ENCODE measurements around the gene SNX21. TPM values are rescaled to one million over a fixed set of nuclear protein-coding genes. Genes with fewer than 3 reads are reported as not detected.
"Not testable (repeated sequence)": the region's sequence is repeated elsewhere in the genome, so short reads cannot be mapped to it uniquely, and the experiment has no call there.

The SNX21 gene
- total RNA-seq, 2 donors from 2014 or later: 1.9 to 3.1 TPM

GRCh38 chr20:45828589-45828988 lies 5.0 kb upstream of the SNX21 start:
- peaks cover 14% of the 10 kb centered on the region for H3K27me3 Mint-ChIP-seq
- ATAC-seq (no peak), DNase-seq (no peak)
- no peak overlapping the region for H3K4me3 Mint-ChIP-seq
- no peaks in the 10 kb centered on the region for H3K9me3 ChIP-seq (ENCODE audit: control insufficient read depth, low read length, poor library complexity, severe bottlenecking)
- peaks cover 18% of the 10 kb centered on the region for H3K4me1 Mint-ChIP-seq
- H3K36me3 Mint-ChIP-seq (ENCODE audit: low read depth): peaks cover 4% of the 10 kb centered on the region
- H3K27ac Mint-ChIP-seq: no peak overlapping the region

GRCh38 chr20:45829673-45830106 lies 3.9 kb upstream of the SNX21 start:
- H3K36me3 Mint-ChIP-seq (ENCODE audit: low read depth); DNase-seq: not testable (repeated sequence)
- H3K4me1 Mint-ChIP-seq: peaks cover 15% of the 10 kb centered on the region

GRCh38 chr20:45832619-45833018 lies 980 bp upstream of the SNX21 start:
- Mint-ChIP-seq H3K36me3 (ENCODE audit: low read depth) (peaks cover 2% of the 10 kb centered on the region), H3K4me1 (peaks cover 23% of the 10 kb centered on the region), H3K4me3 (peak overlapping the region; percentile 95), H3K27me3 (peaks cover 5% of the 10 kb centered on the region), H3K27ac (peak overlapping the region; percentile 89)
- ATAC-seq (no peak), DNase-seq (no peak)
- no peaks in the 10 kb centered on the region for H3K9me3 ChIP-seq (ENCODE audit: control insufficient read depth, low read length, poor library complexity, severe bottlenecking)

More at GRCh38 chr20:45829673-45830106, 3.9 kb upstream of the SNX21 start:
- H3K4me3 Mint-ChIP-seq; H3K27ac Mint-ChIP-seq; H3K9me3 ChIP-seq (ENCODE audit: control insufficient read depth, low read length, poor library complexity, severe bottlenecking); ATAC-seq; H3K27me3 Mint-ChIP-seq: not testable (repeated sequence)

GRCh38 chr20:45833883-45834796 lies 541 bp downstream of the SNX21 start:
- peaks cover 23% of the 10 kb centered on the region for H3K4me1 Mint-ChIP-seq
- no peaks in the 10 kb centered on the region for H3K9me3 ChIP-seq (ENCODE audit: control insufficient read depth, low read length, poor library complexity, severe bottlenecking)
- peak overlapping the region; percentile 95 for H3K4me3 Mint-ChIP-seq
- DNase-seq: peak in 2 of 3 donors; percentile 40 to 45
- peaks cover 2% of the 10 kb centered on the region for H3K36me3 Mint-ChIP-seq (ENCODE audit: low read depth)
- H3K27me3 Mint-ChIP-seq: peaks cover 5% of the 10 kb centered on the region
- no peak overlapping the region for H3K27ac Mint-ChIP-seq
- ATAC-seq: peak; percentile 79

GRCh38 chr20:45834797-45835161 lies 1.2 kb downstream of the SNX21 start:
- Mint-ChIP-seq H3K4me1 (peaks cover 23% of the 10 kb centered on the region), H3K4me3 (peak overlapping the region; percentile 95), H3K36me3 (ENCODE audit: low read depth) (peaks cover 2% of the 10 kb centered on the region), H3K27me3 (peaks cover 5% of the 10 kb centered on the region), H3K27ac (no peak overlapping the region)
- no peak for ATAC-seq
- H3K9me3 ChIP-seq (ENCODE audit: control insufficient read depth, low read length, poor library complexity, severe bottlenecking): no peaks in the 10 kb centered on the region
- no peak for DNase-seq

GRCh38 chr20:45835329-45835765 lies 1.7 kb downstream of the SNX21 start:
- no peaks in the 10 kb centered on the region for H3K9me3 ChIP-seq (ENCODE audit: control insufficient read depth, low read length, poor library complexity, severe bottlenecking)
- Mint-ChIP-seq H3K4me1 (peaks cover 21% of the 10 kb centered on the region), H3K4me3 (peak overlapping the region; percentile 95), H3K27me3 (peaks cover 3% of the 10 kb centered on the region), H3K27ac (peak overlapping the region; percentile 53), H3K36me3 (ENCODE audit: low read depth) (peaks cover under 1% of the 10 kb centered on the region)
- peak; percentile 35 for ATAC-seq
- DNase-seq: no peak

GRCh38 chr20:45835825-45836224 lies 2.2 kb downstream of the SNX21 start:
- Mint-ChIP-seq H3K4me3 (peak overlapping the region; percentile 47), H3K4me1 (peaks cover 20% of the 10 kb centered on the region), H3K27ac (peak overlapping the region; percentile 53), H3K36me3 (ENCODE audit: low read depth) (no peaks in the 10 kb centered on the region), H3K27me3 (no peaks in the 10 kb centered on the region)
- no peak for ATAC-seq
- DNase-seq: no peak
- H3K9me3 ChIP-seq (ENCODE audit: control insufficient read depth, low read length, poor library complexity, severe bottlenecking): no peaks in the 10 kb centered on the region

- Mint-ChIP-seq H3K36me3 (ENCODE audit: low read depth) (no peaks in the 10 kb centered on the region), H3K4me3 (no peak overlapping the region), H3K27me3 (no peaks in the 10 kb centered on the region), H3K27ac (no peak overlapping the region), H3K4me1 (peaks cover 20% of the 10 kb centered on the region)
- no peak for ATAC-seq
- no peaks in the 10 kb centered on the region for H3K9me3 ChIP-seq (ENCODE audit: control insufficient read depth, low read length, poor library complexity, severe bottlenecking)
- DNase-seq: no peak
Measured at GRCh38 chr20:45836841-45837240, 3.2 kb downstream of the SNX21 start.

GRCh38 chr20:45840700-45841198 lies 7.2 kb downstream of the SNX21 start:
- H3K27ac Mint-ChIP-seq: no peak overlapping the region

GRCh38 chr20:45841407-45842129 lies 8.0 kb downstream of the SNX21 start:
- peaks cover 2% of the 10 kb centered on the region for H3K4me1 Mint-ChIP-seq
- no peak overlapping the region for H3K4me3 Mint-ChIP-seq
- H3K9me3 ChIP-seq (ENCODE audit: control insufficient read depth, low read length, poor library complexity, severe bottlenecking): no peaks in the 10 kb centered on the region
- peaks cover 5% of the 10 kb centered on the region for H3K36me3 Mint-ChIP-seq (ENCODE audit: low read depth)
- ATAC-seq: no peak
- no peak for DNase-seq
- no peak overlapping the region for H3K27ac Mint-ChIP-seq
- H3K27me3 Mint-ChIP-seq: no peaks in the 10 kb centered on the region

More at GRCh38 chr20:45840700-45841198, 7.2 kb downstream of the SNX21 start:
- Mint-ChIP-seq H3K36me3 (ENCODE audit: low read depth) (peaks cover 5% of the 10 kb centered on the region), H3K4me3 (no peak overlapping the region), H3K27me3 (no peaks in the 10 kb centered on the region), H3K4me1 (peaks cover 2% of the 10 kb centered on the region)
- no peak for DNase-seq
- ATAC-seq: no peak
- no peaks in the 10 kb centered on the region for H3K9me3 ChIP-seq (ENCODE audit: control insufficient read depth, low read length, poor library complexity, severe bottlenecking)

- H3K27ac Mint-ChIP-seq: no peak overlapping the region
- peaks cover 2% of the 10 kb centered on the region for H3K4me1 Mint-ChIP-seq
- ATAC-seq (peak; percentile 40), DNase-seq (no peak)
- H3K9me3 ChIP-seq (ENCODE audit: control insufficient read depth, low read length, poor library complexity, severe bottlenecking): no peaks in the 10 kb centered on the region
- H3K27me3 Mint-ChIP-seq: no peaks in the 10 kb centered on the region
- peaks cover 5% of the 10 kb centered on the region for H3K36me3 Mint-ChIP-seq (ENCODE audit: low read depth)
- no peak overlapping the region for H3K4me3 Mint-ChIP-seq
Measured at GRCh38 chr20:45842169-45842812, 8.7 kb downstream of the SNX21 start.

- Mint-ChIP-seq H3K27ac (no peak overlapping the region), H3K36me3 (ENCODE audit: low read depth) (peaks cover 5% of the 10 kb centered on the region), H3K4me1 (peaks cover 2% of the 10 kb centered on the region), H3K27me3 (no peaks in the 10 kb centered on the region), H3K4me3 (no peak overlapping the region)
- ATAC-seq (no peak), DNase-seq (no peak)
- no peaks in the 10 kb centered on the region for H3K9me3 ChIP-seq (ENCODE audit: control insufficient read depth, low read length, poor library complexity, severe bottlenecking)
Measured at GRCh38 chr20:45843506-45843905, 9.9 kb downstream of the SNX21 start.

GRCh38 chr20:45845452-45845851 lies 11.9 kb downstream of the SNX21 start:
- DNase-seq (no peak), ATAC-seq (no peak)
- Mint-ChIP-seq H3K4me1 (peaks cover 2% of the 10 kb centered on the region), H3K4me3 (no peak overlapping the region), H3K27me3 (no peaks in the 10 kb centered on the region), H3K27ac (no peak overlapping the region), H3K36me3 (ENCODE audit: low read depth) (peaks cover 5% of the 10 kb centered on the region)
- H3K9me3 ChIP-seq (ENCODE audit: control insufficient read depth, low read length, poor library complexity, severe bottlenecking): no peaks in the 10 kb centered on the region
